Measurements from ENCODE around the gene MACROD1.

- TF ChIP-seq CTCF (IDR thresholded peaks at IDR 0.05) (no peak), POLR2A (IDR thresholded peaks at IDR 0.05) (no peak)
Measured at GRCh38 chr11:64121663-64122410, 44.1 kb downstream of the MACROD1 start.

Measured in adrenal gland (tissue), 5 donors.